ENCODE data around the gene CTNND1.
A peak's percentile ranks its signal among the peaks of the same experiment; 100 is the strongest.

The CTNND1 gene

GRCh38 chr11:57751176-57751575 is 10.4 kb upstream of the CTNND1 start:
- Histone ChIP-seq H3K27me3 (ENCODE audit: insufficient read depth, low read length, poor library complexity, severe bottlenecking) (no peaks in the 10 kb centered on the region), H3K4me2 (ENCODE audit: low read depth, low read length, poor library complexity, severe bottlenecking) (no peak overlapping the region), H3K9ac (ENCODE audit: low read depth, low read length, poor library complexity, severe bottlenecking) (no peak overlapping the region), H3K79me2 (ENCODE audit: insufficient read depth, low read length) (no peaks in the 10 kb centered on the region), H2AFZ (ENCODE audit: low read length) (no peak overlapping the region), H3K4me1 (ENCODE audit: insufficient read depth, low read length, poor library complexity, severe bottlenecking) (no peaks in the 10 kb centered on the region), H3K9me2 (replicated peaks; ENCODE audit: low read depth, low read length) (no peaks in the 10 kb centered on the region), H4K20me1 (ENCODE audit: insufficient read depth, low read length, poor library complexity, severe bottlenecking) (no peaks in the 10 kb centered on the region), H3K9me3 (ENCODE audit: insufficient read depth, low read depth, low read length) (no peaks in the 10 kb centered on the region), H3F3A (ENCODE audit: low read depth) (no peaks in the 10 kb centered on the region), H3K36me3 (ENCODE audit: insufficient read depth, low read length) (no peaks in the 10 kb centered on the region), H3K4me3 (ENCODE audit: low read length, poor library complexity, severe bottlenecking) (no peak overlapping the region)
- TF ChIP-seq, protein P1, sequence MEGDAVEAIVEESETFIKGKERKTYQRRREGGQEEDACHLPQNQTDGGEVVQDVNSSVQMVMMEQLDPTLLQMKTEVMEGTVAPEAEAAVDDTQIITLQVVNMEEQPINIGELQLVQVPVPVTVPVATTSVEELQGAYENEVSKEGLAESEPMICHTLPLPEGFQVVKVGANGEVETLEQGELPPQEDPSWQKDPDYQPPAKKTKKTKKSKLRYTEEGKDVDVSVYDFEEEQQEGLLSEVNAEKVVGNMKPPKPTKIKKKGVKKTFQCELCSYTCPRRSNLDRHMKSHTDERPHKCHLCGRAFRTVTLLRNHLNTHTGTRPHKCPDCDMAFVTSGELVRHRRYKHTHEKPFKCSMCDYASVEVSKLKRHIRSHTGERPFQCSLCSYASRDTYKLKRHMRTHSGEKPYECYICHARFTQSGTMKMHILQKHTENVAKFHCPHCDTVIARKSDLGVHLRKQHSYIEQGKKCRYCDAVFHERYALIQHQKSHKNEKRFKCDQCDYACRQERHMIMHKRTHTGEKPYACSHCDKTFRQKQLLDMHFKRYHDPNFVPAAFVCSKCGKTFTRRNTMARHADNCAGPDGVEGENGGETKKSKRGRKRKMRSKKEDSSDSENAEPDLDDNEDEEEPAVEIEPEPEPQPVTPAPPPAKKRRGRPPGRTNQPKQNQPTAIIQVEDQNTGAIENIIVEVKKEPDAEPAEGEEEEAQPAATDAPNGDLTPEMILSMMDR (conservative IDR thresholded peaks at IDR 0.05; ENCODE audit: low read length), result no peak
- no peak for TF ChIP-seq EZH2phosphoT487 (IDR thresholded peaks at IDR 0.05; ENCODE audit: borderline replicate concordance)

- Histone ChIP-seq H3K79me2 (ENCODE audit: insufficient read depth, low read length) (no peaks in the 10 kb centered on the region), H3K27me3 (ENCODE audit: insufficient read depth, low read length, poor library complexity, severe bottlenecking) (no peaks in the 10 kb centered on the region), H4K20me1 (ENCODE audit: insufficient read depth, low read length, poor library complexity, severe bottlenecking) (no peaks in the 10 kb centered on the region), H2AFZ (ENCODE audit: low read length) (no peak within 1 kb of the TSS), H3K4me3 (ENCODE audit: low read length, poor library complexity, severe bottlenecking) (no peak within 1 kb of the TSS), H3F3A (ENCODE audit: low read depth) (no peaks in the 10 kb centered on the region), H3K9ac (ENCODE audit: low read depth, low read length, poor library complexity, severe bottlenecking) (no peak within 1 kb of the TSS), H3K36me3 (ENCODE audit: insufficient read depth, low read length) (no peaks in the 10 kb centered on the region), H3K4me2 (ENCODE audit: low read depth, low read length, poor library complexity, severe bottlenecking) (no peak within 1 kb of the TSS), H3K9me2 (replicated peaks; ENCODE audit: low read depth, low read length) (no peaks in the 10 kb centered on the region), H3K4me1 (ENCODE audit: insufficient read depth, low read length, poor library complexity, severe bottlenecking) (no peaks in the 10 kb centered on the region), H3K9me3 (ENCODE audit: insufficient read depth, low read depth, low read length) (no peaks in the 10 kb centered on the region)
- TF ChIP-seq EZH2phosphoT487 (IDR thresholded peaks at IDR 0.05; ENCODE audit: borderline replicate concordance), result no peak
- TF ChIP-seq, protein P1 (conservative IDR thresholded peaks at IDR 0.05; ENCODE audit: low read length), result peak; percentile 70
These were observed 9.8 kb upstream of the CTNND1 start, which contains the start of gene BTBD18 for GRCh38 chr11:57751676-57752253. Gene BTBD18 (minus strand): TSS chr11:57751819. CDS start chr11:57751188, 631 bp downstream.

DNA sequence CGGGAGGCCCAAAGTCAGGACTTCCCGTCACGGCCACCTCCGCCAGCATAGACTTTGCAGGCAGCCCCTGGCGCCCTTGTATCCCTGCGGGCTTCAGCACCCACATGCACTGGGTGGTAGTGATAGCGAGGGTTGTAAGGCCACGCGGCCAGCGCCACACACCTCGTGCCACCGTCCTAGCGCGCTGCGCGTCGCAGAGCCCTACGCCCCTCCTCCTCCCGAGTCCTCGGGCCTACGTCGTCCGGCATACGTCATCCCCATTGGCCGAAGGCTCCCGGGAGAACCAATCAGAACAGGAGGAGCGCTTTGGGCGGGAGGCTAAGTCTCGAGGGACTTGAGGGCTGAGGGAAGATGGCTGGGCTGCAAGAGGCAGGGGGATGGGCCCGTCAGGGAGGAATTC is 8.6 kb upstream of the CTNND1 start:
- H3K4me1 ChIP-seq (ENCODE audit: insufficient read depth, low read length, poor library complexity, severe bottlenecking), result no peaks in the 10 kb centered on the region
- H3K9me3 ChIP-seq (ENCODE audit: insufficient read depth, low read depth, low read length), result no peaks in the 10 kb centered on the region
- no peaks in the 10 kb centered on the region for H3K79me2 ChIP-seq (ENCODE audit: insufficient read depth, low read length)
- H3K4me2 ChIP-seq (ENCODE audit: low read depth, low read length, poor library complexity, severe bottlenecking), result no peak overlapping the region
- H3K9me2 ChIP-seq (replicated peaks; ENCODE audit: low read depth, low read length), result no peaks in the 10 kb centered on the region
- TF ChIP-seq, protein P1 (conservative IDR thresholded peaks at IDR 0.05; ENCODE audit: low read length), result no peak
- TF ChIP-seq EZH2phosphoT487 (IDR thresholded peaks at IDR 0.05; ENCODE audit: borderline replicate concordance), result no peak
- H2AFZ ChIP-seq (ENCODE audit: low read length), result no peak overlapping the region
- H3K4me3 ChIP-seq (ENCODE audit: low read length, poor library complexity, severe bottlenecking), result no peak overlapping the region
- no peak overlapping the region for H3K9ac ChIP-seq (ENCODE audit: low read depth, low read length, poor library complexity, severe bottlenecking)
- H3K36me3 ChIP-seq (ENCODE audit: insufficient read depth, low read length), result no peaks in the 10 kb centered on the region
- H4K20me1 ChIP-seq (ENCODE audit: insufficient read depth, low read length, poor library complexity, severe bottlenecking), result no peaks in the 10 kb centered on the region
- H3K27me3 ChIP-seq (ENCODE audit: insufficient read depth, low read length, poor library complexity, severe bottlenecking), result no peaks in the 10 kb centered on the region
- no peaks in the 10 kb centered on the region for H3F3A ChIP-seq (ENCODE audit: low read depth)
